HG02884 (cell line): ENCODE measurements around the gene TRAF6.
"Not testable (repeated sequence)": the region's sequence is repeated elsewhere in the genome, so short reads cannot be mapped to it uniquely, and the experiment has no call there.

Experiments used
- ATAC-seq: cut with Tn5 transposase; IDR thresholded peaks from one replicate; pipeline ENCODE4 v1.9.1; 2021; ENCODE audit warnings: mild to moderate bottlenecking, moderate library complexity; ENCODE audit not compliant: unreplicated experiment

TRAF6 gene

GRCh38 chr11:36493332-36493731 lies 16.7 kb downstream of the TRAF6 start:
- no peak for ATAC-seq

- ATAC-seq, result no peak
Observed at GRCh38 chr11:36492724-36493304, 17.3 kb downstream of the TRAF6 start.

GRCh38 chr11:36490026-36490806 lies 19.9 kb downstream of the TRAF6 start:
- ATAC-seq, result no peak

- ATAC-seq, result peak; percentile 72
Observed at GRCh38 chr11:36488096-36488495, 22.0 kb downstream of the TRAF6 start.

- no peak for ATAC-seq
Observed at GRCh38 chr11:36487619-36488018, 22.5 kb downstream of the TRAF6 start.

- ATAC-seq, result no peak
Observed at GRCh38 chr11:36485298-36486002, 24.6 kb downstream of the TRAF6 start.

GRCh38 chr11:36483042-36483441 lies 27.0 kb downstream of the TRAF6 start:
- not testable (repeated sequence) for ATAC-seq

- ATAC-seq, result no peak
Observed at GRCh38 chr11:36480833-36481232, 29.2 kb downstream of the TRAF6 start.

GRCh38 chr11:36478700-36479329 lies 31.3 kb downstream of the TRAF6 start:
- no peak for ATAC-seq

- ATAC-seq, result no peak
Observed at GRCh38 chr11:36475192-36475591, 34.9 kb downstream of the TRAF6 start.

GRCh38 chr11:36471577-36471976 lies 38.5 kb downstream of the TRAF6 start:
- ATAC-seq, result no peak

GRCh38 chr11:36469881-36470802 lies 39.9 kb downstream of the TRAF6 start:
- ATAC-seq, result no peak

- no peak for ATAC-seq
Observed at GRCh38 chr11:36469063-36469462, 41.0 kb downstream of the TRAF6 start.

GRCh38 chr11:36467916-36468315 lies 42.2 kb downstream of the TRAF6 start:
- no peak for ATAC-seq

- no peak for ATAC-seq
Observed at GRCh38 chr11:36467012-36467411, 43.1 kb downstream of the TRAF6 start.

GRCh38 chr11:36465449-36466163 lies 44.5 kb downstream of the TRAF6 start:
- ATAC-seq, result no peak

- ATAC-seq, result no peak
Observed at GRCh38 chr11:36464720-36465119, 45.4 kb downstream of the TRAF6 start.

- no peak for ATAC-seq
Observed at GRCh38 chr11:36463781-36464180, 46.3 kb downstream of the TRAF6 start.

GRCh38 chr11:36462321-36462720 lies 47.8 kb downstream of the TRAF6 start:
- no peak for ATAC-seq

- no peak for ATAC-seq
Observed at GRCh38 chr11:36460220-36460619, 49.9 kb downstream of the TRAF6 start.
